ENCODE measurements around the gene TCF25. TPM values are rescaled to one million over a fixed set of nuclear protein-coding genes. Genes with fewer than 3 reads are reported as not detected.
"Not testable (repeated sequence)": the region's sequence is repeated elsewhere in the genome, so short reads cannot be mapped to it uniquely, and the experiment has no call there.

The TCF25 gene
- total RNA-seq, 4 donors from 2014 or later = 132 to 197 (median 147) TPM

DNA sequence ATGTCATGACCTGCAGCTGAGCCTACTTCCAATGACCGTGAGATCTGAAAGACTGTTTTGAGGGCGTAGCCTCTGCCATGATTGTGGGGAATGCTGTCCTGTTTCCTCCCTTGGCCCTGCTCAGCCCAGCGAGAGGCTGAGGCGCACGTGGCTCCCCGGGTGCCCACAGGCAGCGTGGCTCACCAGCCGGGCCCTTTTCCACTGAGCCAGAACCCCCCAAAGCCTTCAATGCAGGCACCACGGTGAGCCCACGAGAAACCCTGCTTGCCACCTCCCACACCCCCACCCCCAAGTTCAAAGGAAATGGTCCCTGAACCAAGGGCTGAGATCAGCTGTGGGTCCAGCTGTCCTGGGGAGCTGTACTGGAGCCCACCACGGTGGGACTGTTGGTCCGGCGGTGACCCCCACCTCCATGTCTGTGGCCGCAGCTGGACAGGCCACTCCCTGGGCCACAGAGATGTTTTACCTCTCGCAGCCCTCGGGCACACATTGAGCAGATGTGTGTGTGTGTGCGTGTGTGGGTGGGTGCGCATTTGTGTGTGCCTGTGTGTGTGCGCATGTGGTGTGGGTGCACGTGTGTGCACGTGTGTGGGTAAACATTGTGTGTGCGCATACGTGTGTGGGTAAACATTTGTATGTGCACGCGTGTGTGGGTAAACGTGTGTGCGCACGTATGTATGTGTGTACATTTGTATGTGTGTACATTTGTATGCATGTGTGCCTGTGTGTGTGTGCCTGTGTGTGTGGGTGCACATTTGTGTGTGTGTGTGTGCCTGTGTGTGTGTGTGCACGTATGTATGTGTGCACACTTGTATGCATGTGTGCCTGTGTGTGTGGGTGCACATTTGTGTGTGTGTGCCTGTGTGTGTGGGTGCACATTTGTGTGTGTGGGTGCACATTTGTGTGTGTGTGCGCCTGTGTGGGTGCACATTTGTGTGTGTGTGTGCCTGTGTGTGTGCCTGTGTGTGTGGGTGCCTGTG, 40.3 kb downstream of the TCF25 start:
- no peak overlapping the region for H3K4me3 ChIP-seq (ENCODE audit: low read depth, poor library complexity, severe bottlenecking)
- TF ChIP-seq, protein P1, sequence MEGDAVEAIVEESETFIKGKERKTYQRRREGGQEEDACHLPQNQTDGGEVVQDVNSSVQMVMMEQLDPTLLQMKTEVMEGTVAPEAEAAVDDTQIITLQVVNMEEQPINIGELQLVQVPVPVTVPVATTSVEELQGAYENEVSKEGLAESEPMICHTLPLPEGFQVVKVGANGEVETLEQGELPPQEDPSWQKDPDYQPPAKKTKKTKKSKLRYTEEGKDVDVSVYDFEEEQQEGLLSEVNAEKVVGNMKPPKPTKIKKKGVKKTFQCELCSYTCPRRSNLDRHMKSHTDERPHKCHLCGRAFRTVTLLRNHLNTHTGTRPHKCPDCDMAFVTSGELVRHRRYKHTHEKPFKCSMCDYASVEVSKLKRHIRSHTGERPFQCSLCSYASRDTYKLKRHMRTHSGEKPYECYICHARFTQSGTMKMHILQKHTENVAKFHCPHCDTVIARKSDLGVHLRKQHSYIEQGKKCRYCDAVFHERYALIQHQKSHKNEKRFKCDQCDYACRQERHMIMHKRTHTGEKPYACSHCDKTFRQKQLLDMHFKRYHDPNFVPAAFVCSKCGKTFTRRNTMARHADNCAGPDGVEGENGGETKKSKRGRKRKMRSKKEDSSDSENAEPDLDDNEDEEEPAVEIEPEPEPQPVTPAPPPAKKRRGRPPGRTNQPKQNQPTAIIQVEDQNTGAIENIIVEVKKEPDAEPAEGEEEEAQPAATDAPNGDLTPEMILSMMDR (IDR thresholded peaks at IDR 0.05) = no peak
- no peak for TF ChIP-seq POLR2A (IDR thresholded peaks at IDR 0.05)
- WGBS, 2 donors = 73 to 79% methylated on average over 28 to 30 of the region's 30 CpGs
- no peak for DNase-seq (ENCODE audit: low spot score in 2 of 2)
- intact Hi-C loops (cut with DNase I; ENCODE audit: low total_unique reads) = no loop called here

DNA sequence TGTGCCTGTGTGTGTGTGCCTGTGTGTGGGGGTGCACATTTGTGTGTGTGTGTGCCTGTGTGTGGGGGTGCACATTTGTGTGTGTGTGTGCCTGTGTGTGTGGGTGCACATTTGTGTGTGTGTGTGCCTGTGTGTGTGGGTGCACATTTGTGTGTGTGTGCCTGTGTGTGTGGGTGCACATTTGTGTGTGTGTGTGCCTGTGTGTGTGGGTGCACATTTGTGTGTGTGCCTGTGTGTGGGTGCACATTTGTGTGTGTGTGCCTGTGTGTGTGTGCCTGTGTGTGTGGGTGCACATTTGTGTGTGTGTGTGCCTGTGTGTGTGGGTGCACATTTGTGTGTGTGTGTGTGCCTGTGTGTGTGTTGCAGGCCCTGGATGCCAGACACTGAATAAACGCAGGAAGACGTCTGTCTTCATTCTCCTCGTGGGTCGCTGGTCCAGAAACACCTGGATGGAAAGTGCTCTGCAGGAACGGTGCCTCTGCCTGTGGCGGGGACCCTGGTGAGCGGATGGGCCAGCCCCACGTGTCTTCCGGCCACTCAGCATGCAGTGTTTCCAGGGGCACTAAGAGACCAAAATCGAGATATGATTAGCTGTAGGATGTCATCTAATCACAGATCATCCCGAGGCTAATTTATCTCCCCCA, 41.4 kb downstream of the TCF25 start:
- H3K4me3 ChIP-seq (ENCODE audit: low read depth, poor library complexity, severe bottlenecking); DNase-seq (ENCODE audit: low spot score in 2 of 2); intact Hi-C loops (cut with DNase I; ENCODE audit: low total_unique reads): not testable (repeated sequence)
- 50 to 58% methylated on average over 10 to 11 of the region's 11 CpGs for WGBS, 2 donors

DNA sequence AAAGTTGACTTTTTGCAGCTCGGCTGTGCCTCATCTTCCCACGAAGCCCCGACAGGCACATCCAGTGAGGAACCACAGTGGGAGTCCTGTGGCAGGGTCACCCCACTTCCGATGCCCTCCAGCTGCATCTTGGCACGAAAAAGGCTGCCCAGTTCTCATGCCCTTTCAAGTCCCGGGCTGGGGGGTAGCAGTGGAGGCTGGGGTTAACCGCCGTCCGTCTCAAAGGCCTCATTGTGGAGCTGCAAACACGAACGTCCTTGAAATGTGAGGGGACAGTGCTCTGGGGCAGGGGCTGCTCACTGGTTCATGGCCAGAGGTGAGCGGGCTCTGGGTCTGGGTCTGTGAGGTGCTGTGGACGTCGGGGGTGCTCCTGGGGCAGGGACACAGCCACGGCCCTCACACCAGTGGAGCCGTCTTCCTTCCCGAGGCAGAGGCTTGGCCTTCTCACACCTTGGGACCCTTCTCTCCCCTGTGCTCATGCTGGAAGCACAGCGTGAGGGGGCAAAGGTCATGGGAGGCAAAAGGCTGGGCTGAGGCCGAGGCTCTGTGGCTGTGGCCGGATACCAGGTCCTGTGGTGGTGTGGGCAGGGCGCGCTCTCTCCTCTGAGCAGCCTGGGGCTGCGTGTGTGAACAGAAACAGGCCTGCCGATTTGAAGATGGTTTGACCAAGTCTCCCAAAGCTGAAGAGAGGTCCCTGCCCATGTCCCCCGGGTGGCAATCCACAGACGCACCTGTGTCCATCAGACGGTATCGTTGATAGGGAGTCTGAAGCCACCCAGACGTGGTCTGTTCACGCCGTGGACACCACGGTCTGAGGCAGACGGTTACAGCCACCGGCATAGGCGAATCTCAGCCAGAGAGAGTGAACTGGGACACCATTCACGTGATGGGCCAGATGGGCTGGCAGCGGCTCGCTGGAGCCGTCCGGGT, 42.2 kb downstream of the TCF25 start:
- 65 to 68% methylated on average over 27 to 40 of the region's 40 CpGs for whole genome bisulfite sequencing, 2 donors
- DNase-seq (ENCODE audit: low spot score in 2 of 2) = no peak
- H3K4me3 ChIP-seq (ENCODE audit: low read depth, poor library complexity, severe bottlenecking) = no peak overlapping the region
- TF ChIP-seq POLR2A (IDR thresholded peaks at IDR 0.05) = no peak
- TF ChIP-seq, protein P1 (IDR thresholded peaks at IDR 0.05) = no peak
- intact Hi-C loops (cut with DNase I; ENCODE audit: low total_unique reads) = no loop called here

DNA sequence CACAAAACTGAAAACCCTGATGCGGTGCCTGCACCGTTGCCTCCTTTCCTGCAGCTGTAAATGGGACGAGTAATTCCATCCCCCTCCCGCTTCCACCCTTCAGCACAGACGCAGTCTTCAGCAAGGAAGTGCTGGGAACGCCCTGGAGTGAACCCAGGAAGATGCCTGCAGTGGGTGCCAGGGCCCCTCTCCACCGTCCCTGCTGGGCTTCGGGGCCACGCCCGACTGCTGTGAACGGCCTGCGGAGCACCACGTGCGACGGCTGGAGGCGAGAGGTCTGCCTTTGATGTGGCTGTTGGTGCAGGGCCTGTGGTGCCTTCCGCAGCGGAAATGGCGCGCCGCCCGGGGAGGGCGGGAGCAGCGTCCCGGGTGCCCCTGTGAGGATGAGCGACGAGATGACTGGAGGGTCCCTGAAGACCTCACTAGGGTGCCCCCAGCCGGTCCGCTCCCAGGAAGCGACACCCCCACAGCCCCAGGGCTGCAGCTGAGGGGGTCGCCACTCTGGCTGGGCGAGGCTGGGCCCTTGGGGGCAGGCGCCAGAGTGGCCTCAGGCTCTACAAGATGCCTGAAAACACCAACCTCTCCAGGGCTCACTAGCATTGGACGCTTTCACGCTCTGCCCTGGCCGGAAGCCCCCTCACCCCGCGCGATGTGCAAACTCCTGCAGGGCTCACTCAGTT, 44.5 kb downstream of the TCF25 start:
- no peak overlapping the region for H3K4me3 ChIP-seq (ENCODE audit: low read depth, poor library complexity, severe bottlenecking)
- TF ChIP-seq POLR2A (IDR thresholded peaks at IDR 0.05) = no peak
- TF ChIP-seq, protein P1 (IDR thresholded peaks at IDR 0.05) = no peak
- intact Hi-C loops (cut with DNase I; ENCODE audit: low total_unique reads) = no loop called here
- WGBS, 2 donors = 1% methylated on average over 17 to 20 of the region's 39 CpGs
- peak in 1 of 2 donors; percentile 96 for DNase-seq (ENCODE audit: low spot score in 2 of 2)

DNA sequence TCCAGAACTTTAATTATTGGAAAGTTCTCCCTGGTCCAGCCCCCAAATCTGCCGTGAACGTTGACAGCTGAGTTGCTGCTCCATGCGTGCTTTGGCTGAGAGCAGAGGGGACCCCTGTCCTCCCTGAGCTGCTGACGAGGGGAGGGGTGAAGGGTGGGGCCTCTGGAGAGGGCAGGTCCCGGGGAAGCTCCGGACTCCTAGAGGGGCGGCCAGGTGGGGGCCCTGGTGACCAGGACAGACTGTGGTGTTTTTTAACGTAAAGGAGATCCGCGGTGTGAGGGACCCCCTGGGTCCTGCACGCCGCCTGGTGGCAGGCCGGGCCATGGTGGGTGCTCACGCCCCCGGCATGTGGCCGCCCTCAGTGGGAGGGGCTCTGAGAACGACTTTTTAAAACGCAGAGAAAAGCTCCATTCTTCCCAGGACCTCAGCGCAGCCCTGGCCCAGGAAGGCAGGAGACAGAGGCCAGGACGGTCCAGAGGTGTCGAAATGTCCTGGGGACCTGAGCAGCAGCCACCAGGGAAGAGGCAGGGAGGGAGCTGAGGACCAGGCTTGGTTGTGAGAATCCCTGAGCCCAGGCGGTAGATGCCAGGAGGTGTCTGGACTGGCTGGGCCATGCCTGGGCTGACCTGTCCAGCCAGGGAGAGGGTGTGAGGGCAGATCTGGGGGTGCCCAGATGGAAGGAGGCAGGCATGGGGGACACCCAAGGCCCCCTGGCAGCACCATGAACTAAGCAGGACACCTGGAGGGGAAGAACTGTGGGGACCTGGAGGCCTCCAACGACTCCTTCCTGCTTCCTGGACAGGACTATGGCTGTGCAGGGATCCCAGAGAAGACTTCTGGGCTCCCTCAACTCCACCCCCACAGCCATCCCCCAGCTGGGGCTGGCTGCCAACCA, 45.3 kb downstream of the TCF25 start, which contains the start of gene MC1R:
Gene MC1R, plus strand, starts transcription at position 410 of the 895 bp plus-strand sequence. Its CDS starts 397 bp downstream, at position 807.
- no peak for TF ChIP-seq POLR2A (IDR thresholded peaks at IDR 0.05)
- TF ChIP-seq, protein P1 (IDR thresholded peaks at IDR 0.05) = no peak
- DNase-seq (ENCODE audit: low spot score in 2 of 2) = no peak
- H3K4me3 ChIP-seq (ENCODE audit: low read depth, poor library complexity, severe bottlenecking) = no peak within 1 kb of the TSS
- intact Hi-C loops (cut with DNase I; ENCODE audit: low total_unique reads) = no loop called here
- 6 to 15% methylated on average over 14 of the region's 23 CpGs for WGBS, 2 donors
